Measurements from ENCODE around the gene ARMC5.
A peak's percentile ranks its signal among the peaks of the same experiment; 100 is the strongest.
"Not testable (repeated sequence)": the region's sequence is repeated elsewhere in the genome, so short reads cannot be mapped to it uniquely, and the experiment has no call there.

Gene ARMC5

GRCh38 chr16:31430380-31431052, 28.8 kb upstream of the ARMC5 start:
- DNase-seq (ENCODE audit: low read depth in 3 of 3): no peak

- DNase-seq (ENCODE audit: low read depth in 3 of 3): no peak
These were observed 23.7 kb upstream of the ARMC5 start for GRCh38 chr16:31435341-31436220.

- DNase-seq (ENCODE audit: low read depth in 3 of 3): no peak
These were observed 22.9 kb upstream of the ARMC5 start for GRCh38 chr16:31436221-31437045.

- DNase-seq (ENCODE audit: low read depth in 3 of 3): no peak
These were observed 20.9 kb upstream of the ARMC5 start for GRCh38 chr16:31438414-31438813.

- not testable (repeated sequence) for DNase-seq (ENCODE audit: low read depth in 3 of 3)
These were observed 20.3 kb upstream of the ARMC5 start for GRCh38 chr16:31439023-31439422.

GRCh38 chr16:31439519-31439918, 19.8 kb upstream of the ARMC5 start:
- no peak for DNase-seq (ENCODE audit: low read depth in 3 of 3)

- no peak for DNase-seq (ENCODE audit: low read depth in 3 of 3)
These were observed 18.7 kb upstream of the ARMC5 start for GRCh38 chr16:31440516-31441184.

GRCh38 chr16:31441956-31442355, 17.3 kb upstream of the ARMC5 start:
- no peak for DNase-seq (ENCODE audit: low read depth in 3 of 3)

GRCh38 chr16:31445931-31446330, 13.4 kb upstream of the ARMC5 start:
- not testable (repeated sequence) for DNase-seq (ENCODE audit: low read depth in 3 of 3)

GRCh38 chr16:31451201-31451600, 8.1 kb upstream of the ARMC5 start:
- DNase-seq (ENCODE audit: low read depth in 3 of 3): no peak

GRCh38 chr16:31451681-31452351, 7.5 kb upstream of the ARMC5 start:
- no peak for DNase-seq (ENCODE audit: low read depth in 3 of 3)

- DNase-seq (ENCODE audit: low read depth in 3 of 3): no peak
These were observed 6.6 kb upstream of the ARMC5 start for GRCh38 chr16:31452631-31453106.

GRCh38 chr16:31453255-31454204, 5.8 kb upstream of the ARMC5 start:
- no peak for DNase-seq (ENCODE audit: low read depth in 3 of 3)

GRCh38 chr16:31455601-31456314, 3.5 kb upstream of the ARMC5 start:
- DNase-seq (ENCODE audit: low read depth in 3 of 3): no peak

GRCh38 chr16:31456988-31457360, 2.3 kb upstream of the ARMC5 start:
- no peak for DNase-seq (ENCODE audit: low read depth in 3 of 3)

GRCh38 chr16:31458073-31458843, 1.0 kb upstream of the ARMC5 start:
- peak in 1 of 3 donors; percentile 33 for DNase-seq (ENCODE audit: low read depth in 3 of 3)

- peak; percentile 100 for DNase-seq (ENCODE audit: low read depth in 3 of 3)
These were observed 633 bp downstream of the ARMC5 start for GRCh38 chr16:31459687-31460581.
